Measurements from ENCODE around the gene ALKBH5. TPM values are rescaled to one million over a fixed set of nuclear protein-coding genes. Genes with fewer than 3 reads are reported as not detected.

Gene ALKBH5
- total and polyA plus RNA-seq, 2 experiments from 2014 or later: 32.2 to 117 TPM

DNA sequence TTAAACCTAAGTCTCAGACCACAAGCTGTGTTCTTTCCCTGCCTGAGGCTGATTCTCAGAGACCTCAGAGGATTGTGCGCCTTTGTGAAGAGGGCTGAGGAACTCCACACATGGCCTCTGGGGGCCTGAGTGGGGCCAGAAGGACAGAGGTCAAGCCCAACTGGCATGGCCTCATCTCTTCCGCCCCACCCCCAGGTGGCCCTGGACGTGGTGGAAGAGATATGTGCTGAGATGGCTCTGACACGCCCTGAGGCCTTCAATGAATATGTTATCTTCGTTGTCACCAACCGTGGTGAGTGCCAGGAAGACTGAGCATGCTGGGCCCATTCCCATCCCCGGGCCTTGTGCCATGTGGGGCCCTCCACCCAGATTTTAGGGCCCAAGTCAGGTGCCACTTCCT lies 20.1 kb upstream of the ALKBH5 start:
- no peaks in the 10 kb centered on the region; the same call in 2 of the 3 replicates for H3K9me3 Mint-ChIP-seq
- Histone ChIP-seq H3K36me3 (ENCODE audit: insufficient read depth) (no peaks in the 10 kb centered on the region), H3F3A (replicated peaks; ENCODE audit: low read depth) (no peaks in the 10 kb centered on the region), H3K4me1 (ENCODE audit: insufficient read depth) (no peaks in the 10 kb centered on the region), H3K4me2 (no peak overlapping the region), H3K27ac (ENCODE audit: low read depth) (no peak overlapping the region), H3K27me3 (ENCODE audit: insufficient read depth) (no peaks in the 10 kb centered on the region), H3K79me2 (replicated peaks; ENCODE audit: insufficient read depth) (no peaks in the 10 kb centered on the region), H3K4me3 (no peak overlapping the region), H3K9me2 (ENCODE audit: insufficient read depth) (no peaks in the 10 kb centered on the region), H2AFZ (no peak overlapping the region), H4K20me1 (replicated peaks; ENCODE audit: insufficient read depth) (no peaks in the 10 kb centered on the region)
- no peak overlapping the region for H3K27ac Mint-ChIP-seq
- no peak for ATAC-seq
- peaks cover 9% of the 10 kb centered on the region for H3K27me3 Mint-ChIP-seq (ENCODE audit: insufficient read depth, low read depth, poor library complexity)
- H3K36me3 Mint-ChIP-seq (ENCODE audit: low read depth): no peaks in the 10 kb centered on the region; the same call in 2 of the 3 replicates
- TF ChIP-seq EZH2phosphoT487 (IDR thresholded peaks at IDR 0.05; ENCODE audit: unreplicated experiment): no peak
- no peak for TF ChIP-seq JUNB (IDR thresholded peaks at IDR 0.05; ENCODE audit: unreplicated experiment)
- no peak for TF ChIP-seq ZNF114 (CRISPR knock-in tag; IDR thresholded peaks at IDR 0.05)
- no peak for TF ChIP-seq STAT1 (IDR thresholded peaks at IDR 0.05; ENCODE audit: unreplicated experiment)
- TF ChIP-seq NANOG (IDR thresholded peaks at IDR 0.05; ENCODE audit: borderline replicate concordance): no peak
- no peak for TF ChIP-seq EZH2 (IDR thresholded peaks at IDR 0.05; ENCODE audit: low read depth, unreplicated experiment)
- no peak for TF ChIP-seq ZNF462 (CRISPR knock-in tag; IDR thresholded peaks at IDR 0.05)
- TF ChIP-seq CTCF (conservative IDR thresholded peaks at IDR 0.05; ENCODE audit: low read depth in 2 of 2): no peak
- TF ChIP-seq, protein P1, sequence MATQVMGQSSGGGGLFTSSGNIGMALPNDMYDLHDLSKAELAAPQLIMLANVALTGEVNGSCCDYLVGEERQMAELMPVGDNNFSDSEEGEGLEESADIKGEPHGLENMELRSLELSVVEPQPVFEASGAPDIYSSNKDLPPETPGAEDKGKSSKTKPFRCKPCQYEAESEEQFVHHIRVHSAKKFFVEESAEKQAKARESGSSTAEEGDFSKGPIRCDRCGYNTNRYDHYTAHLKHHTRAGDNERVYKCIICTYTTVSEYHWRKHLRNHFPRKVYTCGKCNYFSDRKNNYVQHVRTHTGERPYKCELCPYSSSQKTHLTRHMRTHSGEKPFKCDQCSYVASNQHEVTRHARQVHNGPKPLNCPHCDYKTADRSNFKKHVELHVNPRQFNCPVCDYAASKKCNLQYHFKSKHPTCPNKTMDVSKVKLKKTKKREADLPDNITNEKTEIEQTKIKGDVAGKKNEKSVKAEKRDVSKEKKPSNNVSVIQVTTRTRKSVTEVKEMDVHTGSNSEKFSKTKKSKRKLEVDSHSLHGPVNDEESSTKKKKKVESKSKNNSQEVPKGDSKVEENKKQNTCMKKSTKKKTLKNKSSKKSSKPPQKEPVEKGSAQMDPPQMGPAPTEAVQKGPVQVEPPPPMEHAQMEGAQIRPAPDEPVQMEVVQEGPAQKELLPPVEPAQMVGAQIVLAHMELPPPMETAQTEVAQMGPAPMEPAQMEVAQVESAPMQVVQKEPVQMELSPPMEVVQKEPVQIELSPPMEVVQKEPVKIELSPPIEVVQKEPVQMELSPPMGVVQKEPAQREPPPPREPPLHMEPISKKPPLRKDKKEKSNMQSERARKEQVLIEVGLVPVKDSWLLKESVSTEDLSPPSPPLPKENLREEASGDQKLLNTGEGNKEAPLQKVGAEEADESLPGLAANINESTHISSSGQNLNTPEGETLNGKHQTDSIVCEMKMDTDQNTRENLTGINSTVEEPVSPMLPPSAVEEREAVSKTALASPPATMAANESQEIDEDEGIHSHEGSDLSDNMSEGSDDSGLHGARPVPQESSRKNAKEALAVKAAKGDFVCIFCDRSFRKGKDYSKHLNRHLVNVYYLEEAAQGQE (IDR thresholded peaks at IDR 0.05; ENCODE audit: unreplicated experiment): no peak
- TF ChIP-seq ETS1 (IDR thresholded peaks at IDR 0.05): no peak
- TF ChIP-seq POLR2AphosphoS5 (IDR thresholded peaks at IDR 0.05; ENCODE audit: low read depth): no peak
- TF ChIP-seq ZNF331 (CRISPR knock-in tag; IDR thresholded peaks at IDR 0.05; ENCODE audit: low read depth): no peak
- no peak for TF ChIP-seq CREB1 (CRISPR knock-in tag; IDR thresholded peaks at IDR 0.05; ENCODE audit: low read depth)
- no peak for DNase-seq (ENCODE audit: low spot score)
- H3K4me3 Mint-ChIP-seq: no peak overlapping the region
- no peaks in the 10 kb centered on the region for H3K4me1 Mint-ChIP-seq

Data from GM23338 (cell line).